ENCODE measurements around the gene SPTLC1. TPM values are rescaled to one million over a fixed set of nuclear protein-coding genes. Genes with fewer than 3 reads are reported as not detected.
A peak's percentile ranks its signal among the peaks of the same experiment; 100 is the strongest.

The SPTLC1 gene
- total and polyA plus RNA-seq, 2 of the 13 experiments (the other 11 are each of a cell fraction or from before 2014, with no cell fraction given), result 56.2 to 72.5 TPM

- TF ChIP-seq, protein P1, sequence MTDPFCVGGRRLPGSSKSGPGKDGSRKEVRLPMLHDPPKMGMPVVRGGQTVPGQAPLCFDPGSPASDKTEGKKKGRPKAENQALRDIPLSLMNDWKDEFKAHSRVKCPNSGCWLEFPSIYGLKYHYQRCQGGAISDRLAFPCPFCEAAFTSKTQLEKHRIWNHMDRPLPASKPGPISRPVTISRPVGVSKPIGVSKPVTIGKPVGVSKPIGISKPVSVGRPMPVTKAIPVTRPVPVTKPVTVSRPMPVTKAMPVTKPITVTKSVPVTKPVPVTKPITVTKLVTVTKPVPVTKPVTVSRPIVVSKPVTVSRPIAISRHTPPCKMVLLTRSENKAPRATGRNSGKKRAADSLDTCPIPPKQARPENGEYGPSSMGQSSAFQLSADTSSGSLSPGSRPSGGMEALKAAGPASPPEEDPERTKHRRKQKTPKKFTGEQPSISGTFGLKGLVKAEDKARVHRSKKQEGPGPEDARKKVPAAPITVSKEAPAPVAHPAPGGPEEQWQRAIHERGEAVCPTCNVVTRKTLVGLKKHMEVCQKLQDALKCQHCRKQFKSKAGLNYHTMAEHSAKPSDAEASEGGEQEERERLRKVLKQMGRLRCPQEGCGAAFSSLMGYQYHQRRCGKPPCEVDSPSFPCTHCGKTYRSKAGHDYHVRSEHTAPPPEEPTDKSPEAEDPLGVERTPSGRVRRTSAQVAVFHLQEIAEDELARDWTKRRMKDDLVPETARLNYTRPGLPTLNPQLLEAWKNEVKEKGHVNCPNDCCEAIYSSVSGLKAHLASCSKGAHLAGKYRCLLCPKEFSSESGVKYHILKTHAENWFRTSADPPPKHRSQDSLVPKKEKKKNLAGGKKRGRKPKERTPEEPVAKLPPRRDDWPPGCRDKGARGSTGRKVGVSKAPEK (CRISPR knock-in tag; IDR thresholded peaks at IDR 0.05; ENCODE audit: borderline replicate concordance), result no peak
- TF ChIP-seq ZNF10 (CRISPR knock-in tag; IDR thresholded peaks at IDR 0.05; ENCODE audit: borderline replicate concordance, low read depth), result no peak
- TF ChIP-seq ELF3 (CRISPR knock-in tag; IDR thresholded peaks at IDR 0.05), result 0 out of 2 replicates have a peak, but pooled peaks have one; percentile 25
- TF ChIP-seq, protein P2, sequence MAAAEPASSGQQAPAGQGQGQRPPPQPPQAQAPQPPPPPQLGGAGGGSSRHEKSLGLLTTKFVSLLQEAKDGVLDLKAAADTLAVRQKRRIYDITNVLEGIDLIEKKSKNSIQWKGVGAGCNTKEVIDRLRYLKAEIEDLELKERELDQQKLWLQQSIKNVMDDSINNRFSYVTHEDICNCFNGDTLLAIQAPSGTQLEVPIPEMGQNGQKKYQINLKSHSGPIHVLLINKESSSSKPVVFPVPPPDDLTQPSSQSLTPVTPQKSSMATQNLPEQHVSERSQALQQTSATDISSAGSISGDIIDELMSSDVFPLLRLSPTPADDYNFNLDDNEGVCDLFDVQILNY (CRISPR knock-in tag; conservative IDR thresholded peaks at IDR 0.05), result no peak
- peak; percentile 60; the same call in 1 of the 2 replicates for TF ChIP-seq ZNF331 (CRISPR knock-in tag; IDR thresholded peaks at IDR 0.05)
- TF ChIP-seq SKIL (CRISPR knock-in tag; IDR thresholded peaks at IDR 0.05; ENCODE audit: borderline replicate concordance), result no peak
- TF ChIP-seq ARNT2 (CRISPR knock-in tag; IDR thresholded peaks at IDR 0.05; ENCODE audit: low read depth), result peak; percentile 58; the same call in 1 of the 2 replicates
- TF ChIP-seq, protein P3, sequence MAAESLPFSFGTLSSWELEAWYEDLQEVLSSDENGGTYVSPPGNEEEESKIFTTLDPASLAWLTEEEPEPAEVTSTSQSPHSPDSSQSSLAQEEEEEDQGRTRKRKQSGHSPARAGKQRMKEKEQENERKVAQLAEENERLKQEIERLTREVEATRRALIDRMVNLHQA (CRISPR knock-in tag; IDR thresholded peaks at IDR 0.05), result no peak
- TF ChIP-seq, protein P4, sequence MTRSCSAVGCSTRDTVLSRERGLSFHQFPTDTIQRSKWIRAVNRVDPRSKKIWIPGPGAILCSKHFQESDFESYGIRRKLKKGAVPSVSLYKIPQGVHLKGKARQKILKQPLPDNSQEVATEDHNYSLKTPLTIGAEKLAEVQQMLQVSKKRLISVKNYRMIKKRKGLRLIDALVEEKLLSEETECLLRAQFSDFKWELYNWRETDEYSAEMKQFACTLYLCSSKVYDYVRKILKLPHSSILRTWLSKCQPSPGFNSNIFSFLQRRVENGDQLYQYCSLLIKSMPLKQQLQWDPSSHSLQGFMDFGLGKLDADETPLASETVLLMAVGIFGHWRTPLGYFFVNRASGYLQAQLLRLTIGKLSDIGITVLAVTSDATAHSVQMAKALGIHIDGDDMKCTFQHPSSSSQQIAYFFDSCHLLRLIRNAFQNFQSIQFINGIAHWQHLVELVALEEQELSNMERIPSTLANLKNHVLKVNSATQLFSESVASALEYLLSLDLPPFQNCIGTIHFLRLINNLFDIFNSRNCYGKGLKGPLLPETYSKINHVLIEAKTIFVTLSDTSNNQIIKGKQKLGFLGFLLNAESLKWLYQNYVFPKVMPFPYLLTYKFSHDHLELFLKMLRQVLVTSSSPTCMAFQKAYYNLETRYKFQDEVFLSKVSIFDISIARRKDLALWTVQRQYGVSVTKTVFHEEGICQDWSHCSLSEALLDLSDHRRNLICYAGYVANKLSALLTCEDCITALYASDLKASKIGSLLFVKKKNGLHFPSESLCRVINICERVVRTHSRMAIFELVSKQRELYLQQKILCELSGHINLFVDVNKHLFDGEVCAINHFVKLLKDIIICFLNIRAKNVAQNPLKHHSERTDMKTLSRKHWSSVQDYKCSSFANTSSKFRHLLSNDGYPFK (CRISPR knock-in tag; IDR thresholded peaks at IDR 0.05; ENCODE audit: borderline replicate concordance), result peak; percentile 57; the same call in 1 of the 2 replicates
- TF ChIP-seq PHF5A (CRISPR knock-in tag; IDR thresholded peaks at IDR 0.05; ENCODE audit: low read depth, unreplicated experiment), result no peak
- TF ChIP-seq AFF4 (CRISPR knock-in tag; IDR thresholded peaks at IDR 0.05), result no peak
- TF ChIP-seq KDM5A (IDR thresholded peaks at IDR 0.05; ENCODE audit: borderline replicate concordance, low read length), result no peak
These were observed 25.0 kb upstream of the SPTLC1 start (continued) for GRCh38 chr9:92140074-92140753.
